Liver (tissue), 9 donors: ENCODE measurements around the gene EVL. TPM values are rescaled to one million over a fixed set of nuclear protein-coding genes. Genes with fewer than 3 reads are reported as not detected.

ENCODE experiments used
- DNase-seq: peaks from one replicate; pipeline ENCODE4 v3.0.0-alpha.2; 2017; ENCODE audit warnings: low spot score
- H3K27ac ChIP-seq, 2 donors: one replicate each; pipeline ENCODE4 v1.7.0; 2013; ENCODE audit warnings: inconsistent platforms in 2 of 2, low read length in 2 of 2, control low read depth in 1 of 2, low read depth in 1 of 2, mild to moderate bottlenecking in 1 of 2
- H3K27me3 ChIP-seq, 4 donors: one replicate each; pipeline versions ENCODE4 v1.6.1 to v1.7.0; 2013; ENCODE audit warnings: low read length in 3 of 4, inconsistent platforms in 1 of 4, mild to moderate bottlenecking in 1 of 4, moderate library complexity in 1 of 4; ENCODE audit not compliant: control insufficient read depth in 4 of 4, insufficient read depth in 4 of 4
- H3K36me3 ChIP-seq, 4 donors: one replicate each; pipeline versions ENCODE4 v1.6.1 to v1.7.0; 2013; ENCODE audit warnings: low read length in 3 of 4, mild to moderate bottlenecking in 3 of 4, low read depth in 1 of 4, moderate library complexity in 1 of 4; ENCODE audit not compliant: control insufficient read depth in 4 of 4, insufficient read depth in 3 of 4
- H3K4me1 ChIP-seq, 4 donors: one replicate each; pipeline versions ENCODE4 v1.6.1 to v1.7.0; 2013; ENCODE audit warnings: low read length in 3 of 4, mild to moderate bottlenecking in 3 of 4, moderate library complexity in 1 of 4; ENCODE audit not compliant: control insufficient read depth in 4 of 4, insufficient read depth in 4 of 4
- H3K4me3 ChIP-seq, 3 donors: one replicate each; pipeline versions ENCODE4 v1.6.1 to v1.7.0; 2013; ENCODE audit warnings: low read length in 3 of 3, control low read depth in 1 of 3, low read depth in 1 of 3, mild to moderate bottlenecking in 1 of 3
- H3K9ac ChIP-seq, 2 donors: one replicate each; pipeline ENCODE4 v1.7.0; 2013; ENCODE audit warnings: low read length in 2 of 2, mild to moderate bottlenecking in 2 of 2, moderate library complexity in 2 of 2, control low read depth in 1 of 2, low read depth in 1 of 2
- H3K9me3 ChIP-seq, 4 donors: one replicate each; pipeline versions ENCODE4 v1.6.1 to v1.7.0; 2013; ENCODE audit warnings: low read length in 3 of 4; ENCODE audit not compliant: control insufficient read depth in 4 of 4
- ATF3 ChIP-seq: IDR thresholded peaks from 2 replicates; pipeline ENCODE4 v1.6.1; 2016; ENCODE audit warnings: antibody characterized with exemption
- CTCF ChIP-seq: fragments of 150-350 bp; IDR thresholded peaks from 2 replicates; pipeline ENCODE4 v1.5.1; 2017; ENCODE audit warnings: improper control_type of control experiment, low read depth, low read length; ENCODE audit not compliant: missing input control
- EGR1 ChIP-seq, 2 donors: IDR thresholded peaks; 2 replicates each; pipeline ENCODE4 v1.6.1; 2016 to 2018; ENCODE audit warnings: antibody characterized with exemption in 2 of 2, low read depth in 2 of 2
- FOXA1 ChIP-seq: IDR thresholded peaks from 2 replicates; pipeline ENCODE4 v1.6.1; 2016; ENCODE audit warnings: antibody characterized with exemption
- FOXA2 ChIP-seq: IDR thresholded peaks from 2 replicates; pipeline ENCODE4 v1.6.1; 2016; ENCODE audit warnings: antibody characterized with exemption
- GABPA ChIP-seq, 2 donors: IDR thresholded peaks in 1 of 2; conservative IDR thresholded peaks in 1 of 2; 2 replicates each; pipeline ENCODE4 v1.6.1; 2016; ENCODE audit warnings: antibody characterized with exemption in 2 of 2, mild to moderate bottlenecking in 1 of 2, moderate library complexity in 1 of 2
- HNF4G ChIP-seq: IDR thresholded peaks from 2 replicates; pipeline ENCODE4 v1.6.1; 2016; ENCODE audit warnings: antibody characterized with exemption
- JUND ChIP-seq, 2 donors: IDR thresholded peaks; 2 replicates each; pipeline ENCODE4 v1.6.1; 2016; ENCODE audit warnings: antibody characterized with exemption in 2 of 2
- MAX ChIP-seq: IDR thresholded peaks from 2 replicates; pipeline ENCODE4 v1.6.1; 2016; ENCODE audit warnings: antibody characterized with exemption
- NR2F2 ChIP-seq: IDR thresholded peaks from 2 replicates; pipeline ENCODE4 v1.6.1; 2016; ENCODE audit warnings: antibody characterized with exemption
- RAD21 ChIP-seq, 2 donors: IDR thresholded peaks; 2 replicates each; pipeline ENCODE4 v1.6.1; 2016; ENCODE audit warnings: antibody characterized with exemption in 2 of 2, mild to moderate bottlenecking in 2 of 2
- REST ChIP-seq: IDR thresholded peaks from 2 replicates; pipeline ENCODE4 v1.6.1; 2016; ENCODE audit warnings: antibody characterized with exemption, mild to moderate bottlenecking
- RXRA ChIP-seq, 2 donors: IDR thresholded peaks; 2 replicates each; pipeline ENCODE4 v1.6.1; 2017 to 2018; ENCODE audit warnings: antibody characterized with exemption in 2 of 2, mild to moderate bottlenecking in 1 of 2
- SP1 ChIP-seq: IDR thresholded peaks from 2 replicates; pipeline ENCODE4 v1.6.1; 2018; ENCODE audit warnings: antibody characterized with exemption, mild to moderate bottlenecking
- TAF1 ChIP-seq: conservative IDR thresholded peaks from 2 replicates; pipeline ENCODE4 v1.6.1; 2016; ENCODE audit warnings: antibody characterized with exemption, mild to moderate bottlenecking
- YY1 ChIP-seq: IDR thresholded peaks from 2 replicates; pipeline ENCODE4 v1.6.1; 2016; ENCODE audit warnings: antibody characterized with exemption, mild to moderate bottlenecking
- ZBTB33 ChIP-seq: IDR thresholded peaks from 2 replicates; pipeline ENCODE4 v1.6.1; 2016; ENCODE audit warnings: antibody characterized with exemption
- WGBS: extraction: QIAGEN DNeasy Blood & Tissue Kit; methylation state at CpG from one replicate; pipeline ENCODE4 v1.1.7; 2013; 5-methylcytosine and 5-hydroxymethylcytosine counted together
- polyA plus RNA-seq, 2 donors: library from polyadenylated mRNA; stranded (reverse) in 1 of 2; unstranded in 1 of 2; fragments of 200-250 nt in 1 of 2; fragments of >200 nt in 1 of 2; fragmentation: Nextera tagmentation in 1 of 2; extraction: Ambion mirVana in 1 of 2; gene quantifications; one replicate each; pipeline versions ENCODE4 v1.2.1 to v1.2.3, GENCODE V29; 2013 to 2015
- total RNA-seq, 2 donors: library from RNA; depleted of rRNA; stranded (reverse); fragments of >200 nt; gene quantifications; one replicate each; pipeline ENCODE4 v1.2.3, GENCODE V29; 2014
- donor health status: healthy.
- donor health status: healthy.
- donor health status: healthy.
- donor health status: healthy.
- donor health status: healthy.

EVL gene
- total and polyA plus RNA-seq, 4 donors: 11.3 to 85.9 (median 33.9) TPM

- TF ChIP-seq CTCF (no peak), NR2F2 (no peak), ATF3 (no peak), MAX (no peak), JUND (IDR thresholded peaks at IDR 0.05) (no peak), RXRA (IDR thresholded peaks at IDR 0.05) (no peak)
Observed at GRCh38 chr14:100104523-100105300, 39.5 kb downstream of the EVL start (continued).

- no peaks in the 10 kb centered on the region for H3K27me3 ChIP-seq
- no peaks in the 10 kb centered on the region for H3K9me3 ChIP-seq
- TF ChIP-seq SP1: no peak
- TF ChIP-seq TAF1: no peak
- no peak for TF ChIP-seq GABPA (IDR thresholded peaks at IDR 0.05 in 1 of 2, conservative IDR thresholded peaks at IDR 0.05 in 1 of 2)
- TF ChIP-seq ATF3: no peak
- TF ChIP-seq YY1: no peak
- no peak for TF ChIP-seq CTCF
- TF ChIP-seq MAX: no peak
- no peak for TF ChIP-seq FOXA1
- no peak for TF ChIP-seq HNF4G
- no peak for TF ChIP-seq JUND (IDR thresholded peaks at IDR 0.05)
- no peak for TF ChIP-seq NR2F2
- TF ChIP-seq ZBTB33: no peak
- TF ChIP-seq REST: no peak
- no peak for TF ChIP-seq RAD21 (IDR thresholded peaks at IDR 0.05)
- TF ChIP-seq RXRA (IDR thresholded peaks at IDR 0.05): no peak
- no peak for TF ChIP-seq FOXA2
- TF ChIP-seq EGR1 (IDR thresholded peaks at IDR 0.05; ENCODE audit: low read depth in 2 of 2): no peak
- H3K27ac ChIP-seq: no peak overlapping the region
- no peak for DNase-seq
- no peaks in the 10 kb centered on the region for H3K36me3 ChIP-seq
- H3K9ac ChIP-seq: no peak overlapping the region
- H3K4me3 ChIP-seq: no peak overlapping the region
- peaks cover 3 to 12% (median 9%) of the 10 kb centered on the region in 4 donors for H3K4me1 ChIP-seq
- WGBS: 86% methylated on average over 16 of the region's 16 CpGs
Observed at GRCh38 chr14:100105357-100106169, 40.3 kb downstream of the EVL start.
